Stimulated activated CD8-positive, alpha-beta memory T cell treated with anti-CD3 and anti-CD28 coated beads, Interleukin-4, amount 100 ng/mL, for 48 hours (primary cell): Measurements from ENCODE around the gene RASSF10.

Experiments used
- DNase-seq: peaks from one replicate; pipeline ENCODE4 v3.0.0-alpha.2; 2020

RASSF10 gene

GRCh38 chr11:12995188-12995587, 13.9 kb upstream of the RASSF10 start:
- DNase-seq, result no peak

- DNase-seq, result no peak
These were observed 13.3 kb upstream of the RASSF10 start for GRCh38 chr11:12995823-12996222.

- no peak for DNase-seq
These were observed 11.9 kb upstream of the RASSF10 start for GRCh38 chr11:12997168-12997567.

GRCh38 chr11:12998336-12998735, 10.8 kb upstream of the RASSF10 start:
- DNase-seq, result no peak

- DNase-seq, result no peak
These were observed 9.5 kb upstream of the RASSF10 start for GRCh38 chr11:12999597-12999996.

- no peak for DNase-seq
These were observed 9.0 kb upstream of the RASSF10 start for GRCh38 chr11:13000116-13000515.

- DNase-seq, result no peak
These were observed 8.4 kb upstream of the RASSF10 start for GRCh38 chr11:13000721-13001120.

- DNase-seq, result no peak
These were observed 5.2 kb upstream of the RASSF10 start for GRCh38 chr11:13003736-13004493.

GRCh38 chr11:13007182-13008060, 1.7 kb upstream of the RASSF10 start:
- no peak for DNase-seq

- no peak for DNase-seq
These were observed 1.1 kb upstream of the RASSF10 start for GRCh38 chr11:13008061-13008435.

GRCh38 chr11:13009476-13009920, 382 bp downstream of the RASSF10 start:
- DNase-seq, result no peak

- DNase-seq, result no peak
These were observed 1.0 kb downstream of the RASSF10 start for GRCh38 chr11:13009921-13010748.

- DNase-seq, result no peak
These were observed 1.8 kb downstream of the RASSF10 start for GRCh38 chr11:13010749-13011465.

GRCh38 chr11:13011466-13012055, 2.4 kb downstream of the RASSF10 start:
- DNase-seq, result no peak

GRCh38 chr11:13012056-13012661, 3.0 kb downstream of the RASSF10 start:
- no peak for DNase-seq

GRCh38 chr11:13013054-13013488, 4.0 kb downstream of the RASSF10 start:
- no peak for DNase-seq

- DNase-seq, result no peak
These were observed 6.6 kb downstream of the RASSF10 start for GRCh38 chr11:13015753-13016152.

GRCh38 chr11:13016415-13016814, 7.3 kb downstream of the RASSF10 start:
- no peak for DNase-seq

GRCh38 chr11:13019313-13019712, 10.2 kb downstream of the RASSF10 start:
- no peak for DNase-seq

GRCh38 chr11:13023423-13023822, 14.3 kb downstream of the RASSF10 start:
- no peak for DNase-seq

GRCh38 chr11:13026722-13027121, 17.6 kb downstream of the RASSF10 start:
- DNase-seq, result no peak

- no peak for DNase-seq
These were observed 19.2 kb downstream of the RASSF10 start for GRCh38 chr11:13028322-13028721.
